ENCODE results near the gene SLF2. TPM values are rescaled to one million over a fixed set of nuclear protein-coding genes. Genes with fewer than 3 reads are reported as not detected.

Gene SLF2
- total and polyA plus RNA-seq, 12 donors, result 4.8 to 23.6 (median 18.3) TPM

GRCh38 chr10:101011517-101012423 is 99.0 kb downstream of the SLF2 start:
- TF ChIP-seq, protein P1, sequence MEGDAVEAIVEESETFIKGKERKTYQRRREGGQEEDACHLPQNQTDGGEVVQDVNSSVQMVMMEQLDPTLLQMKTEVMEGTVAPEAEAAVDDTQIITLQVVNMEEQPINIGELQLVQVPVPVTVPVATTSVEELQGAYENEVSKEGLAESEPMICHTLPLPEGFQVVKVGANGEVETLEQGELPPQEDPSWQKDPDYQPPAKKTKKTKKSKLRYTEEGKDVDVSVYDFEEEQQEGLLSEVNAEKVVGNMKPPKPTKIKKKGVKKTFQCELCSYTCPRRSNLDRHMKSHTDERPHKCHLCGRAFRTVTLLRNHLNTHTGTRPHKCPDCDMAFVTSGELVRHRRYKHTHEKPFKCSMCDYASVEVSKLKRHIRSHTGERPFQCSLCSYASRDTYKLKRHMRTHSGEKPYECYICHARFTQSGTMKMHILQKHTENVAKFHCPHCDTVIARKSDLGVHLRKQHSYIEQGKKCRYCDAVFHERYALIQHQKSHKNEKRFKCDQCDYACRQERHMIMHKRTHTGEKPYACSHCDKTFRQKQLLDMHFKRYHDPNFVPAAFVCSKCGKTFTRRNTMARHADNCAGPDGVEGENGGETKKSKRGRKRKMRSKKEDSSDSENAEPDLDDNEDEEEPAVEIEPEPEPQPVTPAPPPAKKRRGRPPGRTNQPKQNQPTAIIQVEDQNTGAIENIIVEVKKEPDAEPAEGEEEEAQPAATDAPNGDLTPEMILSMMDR (IDR thresholded peaks at IDR 0.05), result peak in 6 of 9 donors; percentile 7 to 32 (median 19)
- Histone ChIP-seq H3K9me3 (no peaks in the 10 kb centered on the region), H3K27ac (peak overlapping the region in 9 of 10 donors; percentile 32 to 70 (median 45)), H3K4me1 (peaks cover 9 to 57% (median 34%) of the 10 kb centered on the region in 9 donors), H3K27me3 (peaks cover 0 to 8% (median 6%) of the 10 kb centered on the region in 7 donors), H3K36me3 (peaks cover 0 to 9% (median 2%) of the 10 kb centered on the region in 9 donors), H3K4me3 (no peak overlapping the region)
- WGBS, 2 donors, result 51 to 55% methylated on average over 22 of the region's 22 CpGs
- DNase-seq (no peak), ATAC-seq (peak in 1 of 8 donors; percentile 2)
- intact Hi-C loops (cut with DNase I), result loop anchor here in 5 of 10 donors (2.0 kb wide), 3 partner anchors 13 to 17 kb away; partner anchors contain the start of gene LZTS2 (in 2 of the 5)

DNA sequence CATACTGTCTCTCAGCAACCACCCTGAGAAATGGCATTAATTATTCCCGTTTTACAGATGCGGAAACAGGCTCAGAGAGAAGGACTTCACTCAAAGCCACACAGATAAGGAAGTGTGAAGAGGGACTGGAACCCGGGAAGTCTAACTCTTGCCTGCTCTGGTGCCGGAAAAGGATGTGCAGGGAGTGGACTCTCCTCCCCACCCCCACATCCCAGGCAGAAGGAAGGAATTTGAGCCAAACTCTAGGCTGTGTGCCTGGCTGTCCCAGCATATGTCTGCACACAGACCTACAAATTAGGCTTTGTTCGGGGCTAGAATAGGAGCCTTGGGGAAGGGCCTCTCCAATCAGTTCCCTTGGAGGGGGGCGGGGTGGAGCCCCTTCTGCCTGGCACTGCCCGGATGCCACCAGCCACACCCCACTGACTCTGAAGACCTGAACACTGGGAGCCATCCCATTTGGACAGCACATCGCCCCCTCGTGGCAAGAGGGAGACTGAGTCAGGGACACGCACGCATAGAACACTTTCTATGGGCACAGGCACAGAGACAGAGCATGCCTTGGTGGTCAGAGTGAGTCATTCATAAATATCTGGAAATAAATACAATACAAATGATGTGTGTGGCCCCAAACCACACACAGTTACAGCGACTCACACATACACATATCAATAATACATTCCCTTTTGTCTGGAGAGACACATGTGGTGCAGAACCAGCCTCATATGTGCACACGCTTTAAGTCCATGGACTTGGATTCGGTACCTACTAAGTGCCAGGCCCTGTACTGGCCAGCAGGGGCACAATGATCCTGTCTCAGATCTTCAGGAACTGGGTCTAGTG is 100.0 kb downstream of the SLF2 start:
- no peaks in the 10 kb centered on the region for H3K36me3 ChIP-seq
- H3K4me3 ChIP-seq, result peak overlapping the region in 1 of 10 donors; percentile 14
- DNase-seq (peak; percentile 89 to 93), ATAC-seq (peak; percentile 84 to 94 (median 90))
- H3K9me3 ChIP-seq, result no peaks in the 10 kb centered on the region
- peaks cover 9 to 47% (median 27%) of the 10 kb centered on the region in 9 donors for H3K4me1 ChIP-seq
- intact Hi-C loops (cut with DNase I), result loop anchor here in 8 of 10 donors (1.0 to 2.0 kb wide), 6 partner anchors 14 to 18 kb away; partner anchors contain the start of gene LZTS2 (in 2 of the 8)
- peaks cover 0 to 15% (median 12%) of the 10 kb centered on the region in 7 donors for H3K27me3 ChIP-seq
- peak overlapping the region in 9 of 10 donors; percentile 32 to 70 (median 45) for H3K27ac ChIP-seq
- TF ChIP-seq, protein P1 (IDR thresholded peaks at IDR 0.05), result peak; percentile 90 to 97 (median 92)
- WGBS, 2 donors, result 14 to 18% methylated on average over 14 of the region's 14 CpGs

DNA sequence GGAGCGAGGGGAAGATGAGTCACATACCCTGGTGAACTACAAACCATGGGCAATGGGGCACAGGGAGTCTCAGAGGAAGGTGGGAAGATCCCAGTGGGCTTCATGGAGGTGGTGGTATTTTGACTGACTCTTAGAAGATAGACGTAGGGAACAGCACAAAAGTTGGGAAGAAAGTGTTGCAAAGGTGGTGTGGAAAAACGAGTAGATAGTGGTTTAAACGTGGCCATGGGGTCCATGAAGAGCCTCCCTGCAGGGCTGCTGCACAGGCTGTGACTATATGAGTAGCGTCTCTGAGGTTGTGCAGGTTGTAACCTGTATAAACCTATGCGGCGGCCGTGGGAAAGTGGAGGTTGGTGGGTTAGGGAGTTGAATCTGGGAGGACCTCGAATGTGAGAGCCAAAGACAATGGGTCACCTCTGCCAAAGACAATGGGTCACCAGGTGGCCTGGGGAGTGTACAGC is 100.6 kb downstream of the SLF2 start:
- no peak overlapping the region for H3K4me3 ChIP-seq
- peaks cover 0 to 21% (median 16%) of the 10 kb centered on the region in 7 donors for H3K27me3 ChIP-seq
- intact Hi-C loops (cut with DNase I), result loop anchor here in 8 of 10 donors (1.0 to 2.0 kb wide), 6 partner anchors 15 to 19 kb away; partner anchors contain the start of gene LZTS2 (in 2 of the 8)
- TF ChIP-seq, protein P1 (IDR thresholded peaks at IDR 0.05), result no peak
- ATAC-seq (no peak), DNase-seq (no peak)
- H3K9me3 ChIP-seq, result no peaks in the 10 kb centered on the region
- no peaks in the 10 kb centered on the region for H3K36me3 ChIP-seq
- WGBS, 2 donors, result 53 to 59% methylated on average over 9 of the region's 9 CpGs
- H3K27ac ChIP-seq, result peak overlapping the region in 7 of 10 donors; percentile 32 to 60 (median 44)
- H3K4me1 ChIP-seq, result peaks cover 7 to 47% (median 23%) of the 10 kb centered on the region in 9 donors

Measured in heart right ventricle (tissue), 16 donors.